KG1 (cell line): ENCODE measurements around the gene DOCK9.
A peak's percentile ranks its signal among the peaks of the same experiment; 100 is the strongest.

Source experiments
- DNase-seq: peaks from one replicate; lab custom pipeline; 2025; lab: John Stamatoyannopoulos, UW

Gene DOCK9

GRCh38 chr13:98886587-98887230, 91.2 kb downstream of the DOCK9 start:
- DNase-seq: no peak

- no peak for DNase-seq
These were observed 92.3 kb downstream of the DOCK9 start for GRCh38 chr13:98885600-98885999.

- no peak for DNase-seq
These were observed 93.9 kb downstream of the DOCK9 start for GRCh38 chr13:98883998-98884397.

- no peak for DNase-seq
These were observed 96.5 kb downstream of the DOCK9 start for GRCh38 chr13:98881390-98881789.

- DNase-seq: no peak
These were observed 97.2 kb downstream of the DOCK9 start for GRCh38 chr13:98880677-98881076.

GRCh38 chr13:98879957-98880356, 97.9 kb downstream of the DOCK9 start:
- DNase-seq: no peak

GRCh38 chr13:98879127-98879520, 98.7 kb downstream of the DOCK9 start:
- DNase-seq: no peak

- no peak for DNase-seq
These were observed 99.3 kb downstream of the DOCK9 start for GRCh38 chr13:98878486-98879126.

GRCh38 chr13:98877936-98878335, 99.9 kb downstream of the DOCK9 start:
- no peak for DNase-seq

GRCh38 chr13:98877466-98877865, 100.4 kb downstream of the DOCK9 start:
- DNase-seq: no peak

GRCh38 chr13:98875146-98875729, 102.6 kb downstream of the DOCK9 start:
- DNase-seq: no peak

GRCh38 chr13:98874029-98874397, 103.9 kb downstream of the DOCK9 start:
- no peak for DNase-seq

GRCh38 chr13:98873377-98874028, 104.4 kb downstream of the DOCK9 start:
- no peak for DNase-seq

GRCh38 chr13:98871727-98872126, 106.1 kb downstream of the DOCK9 start:
- no peak for DNase-seq

GRCh38 chr13:98869408-98870090, 108.3 kb downstream of the DOCK9 start:
- DNase-seq: peak; percentile 7

GRCh38 chr13:98868932-98869331, 108.9 kb downstream of the DOCK9 start:
- no peak for DNase-seq

- DNase-seq: no peak
These were observed 111.0 kb downstream of the DOCK9 start for GRCh38 chr13:98866882-98867281.

GRCh38 chr13:98860491-98860890, 117.4 kb downstream of the DOCK9 start:
- no peak for DNase-seq

- DNase-seq: no peak
These were observed 119.7 kb downstream of the DOCK9 start for GRCh38 chr13:98858191-98858590.

GRCh38 chr13:98856983-98857382, 120.9 kb downstream of the DOCK9 start:
- no peak for DNase-seq

- DNase-seq: no peak
These were observed 123.4 kb downstream of the DOCK9 start for GRCh38 chr13:98854448-98854847.

GRCh38 chr13:98853771-98854221, 124.1 kb downstream of the DOCK9 start:
- no peak for DNase-seq
